Inflammatory macrophage treated with lipopolysaccharide for 4 hours (primary cell): ENCODE data around the gene DUSP15.

ENCODE experiments used
- DNase-seq: peaks from one replicate; pipeline ENCODE4 v3.0.0-alpha.2; 2020

The DUSP15 gene, protein sequence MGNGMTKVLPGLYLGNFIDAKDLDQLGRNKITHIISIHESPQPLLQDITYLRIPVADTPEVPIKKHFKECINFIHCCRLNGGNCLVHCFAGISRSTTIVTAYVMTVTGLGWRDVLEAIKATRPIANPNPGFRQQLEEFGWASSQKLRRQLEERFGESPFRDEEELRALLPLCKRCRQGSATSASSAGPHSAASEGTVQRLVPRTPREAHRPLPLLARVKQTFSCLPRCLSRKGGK

DNA sequence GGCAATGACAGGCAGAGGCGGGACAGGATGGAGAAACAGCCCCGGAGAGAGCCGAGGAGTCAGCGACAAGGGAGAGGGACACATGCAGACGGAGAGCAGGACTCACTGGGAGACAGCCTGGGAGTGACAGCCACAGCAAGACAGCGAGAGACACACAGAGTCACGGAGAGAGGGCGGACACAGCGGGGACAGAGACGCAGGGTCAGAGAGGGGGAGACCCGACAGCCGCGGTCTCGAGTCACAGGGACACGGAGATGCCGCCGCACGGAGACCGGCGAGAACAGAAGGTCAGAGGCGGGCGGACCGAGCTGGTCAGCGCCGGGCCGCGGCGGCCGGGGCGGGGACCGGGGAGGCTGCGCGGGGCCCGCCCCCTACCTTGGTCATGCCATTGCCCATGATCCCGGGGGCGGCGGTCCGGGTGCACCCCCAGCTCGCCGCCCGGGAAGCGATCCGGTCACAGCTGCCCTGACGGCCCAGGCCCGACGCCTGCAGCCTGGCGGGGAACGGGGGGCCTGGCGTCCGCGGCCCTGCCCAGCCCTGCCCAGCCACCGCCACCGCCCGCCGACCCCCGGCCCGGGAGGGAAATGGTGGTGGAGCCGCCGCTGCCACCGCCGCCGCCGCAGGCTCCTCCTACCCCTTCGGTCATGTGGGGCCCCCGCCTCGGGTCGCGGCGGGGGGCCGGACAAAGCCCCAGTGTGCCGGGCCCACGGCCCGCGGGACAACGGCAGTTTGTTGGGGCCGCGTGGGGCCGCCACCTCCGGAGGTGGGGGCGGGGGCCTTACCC is at the start of gene DUSP15, which contains the start of gene TTLL9:
TSS of gene DUSP15 (minus strand) at position 586 of the 784 bp plus-strand sequence. CDS start at position 396, 190 bp downstream.
TSS of gene TTLL9 (plus strand) at position 693 of the 784 bp plus-strand sequence. CDS start 493 bp downstream, outside the sequence.
- peak; percentile 20 for DNase-seq

DNA sequence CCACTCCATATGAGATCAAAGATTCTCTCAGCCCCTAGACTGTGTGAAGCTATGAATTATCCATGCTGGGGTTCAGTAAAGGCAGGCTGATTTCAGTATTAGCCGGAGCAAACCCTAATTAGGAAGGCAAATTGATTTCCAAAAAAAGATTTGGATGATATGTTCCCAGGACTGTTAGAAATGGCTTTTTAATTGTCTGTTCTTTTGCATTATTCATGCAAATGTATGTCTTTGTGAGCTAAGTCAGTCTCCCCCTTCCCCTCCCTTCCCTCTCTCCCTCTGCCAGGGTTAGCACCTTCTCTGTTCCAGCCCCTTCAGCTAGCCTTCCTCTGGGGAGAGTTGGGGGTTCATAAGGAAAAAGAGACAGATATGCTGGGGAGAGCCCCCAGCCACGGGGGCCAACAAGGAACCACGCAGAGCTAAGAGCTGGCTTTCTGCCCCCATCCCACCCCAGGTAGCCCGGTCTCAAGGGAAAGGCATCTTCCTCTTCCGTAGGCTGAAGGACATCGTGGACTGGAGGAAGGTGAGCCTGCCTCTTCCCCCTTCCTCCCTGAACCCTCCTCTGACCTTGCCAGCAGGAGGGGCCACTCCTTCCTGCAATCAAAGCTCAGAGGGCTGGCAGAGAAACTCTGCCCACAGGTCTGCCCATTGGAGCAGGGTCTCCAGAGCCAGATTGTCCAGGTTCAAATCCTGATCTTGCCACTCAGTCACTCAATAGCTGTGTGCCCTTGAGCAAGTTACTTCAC is 49.3 kb upstream of the DUSP15 start:
- DNase-seq: no peak

DNA sequence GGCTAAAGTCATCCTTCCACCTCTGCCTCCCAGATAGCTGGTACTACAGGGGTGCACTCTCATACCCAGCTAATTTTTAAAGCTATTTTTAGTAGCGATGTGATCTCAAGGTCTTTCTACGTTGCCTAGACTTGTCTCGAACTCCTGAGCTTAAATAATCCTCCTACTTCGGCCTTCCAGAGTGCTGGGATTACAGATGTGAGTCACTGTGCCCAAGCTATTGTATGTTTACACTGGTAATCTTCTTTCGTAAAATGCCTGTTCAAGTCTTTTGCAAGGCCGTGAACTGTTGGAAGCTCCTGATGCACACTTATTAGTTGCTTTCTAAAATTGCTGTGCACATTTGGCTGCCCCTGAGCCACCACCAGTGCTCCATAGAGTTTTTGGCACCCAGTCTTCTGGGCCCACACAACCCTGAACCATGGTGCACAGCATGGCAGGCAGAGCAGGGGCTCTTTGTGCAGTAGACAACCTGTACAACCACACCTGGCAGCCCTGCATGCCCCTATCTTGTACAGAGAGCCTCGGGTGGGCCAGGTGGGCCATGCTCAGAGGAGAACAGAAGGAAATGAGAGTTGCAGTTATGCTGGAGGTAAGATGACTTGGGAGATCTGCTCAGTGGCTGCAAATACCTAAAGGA is 48.3 kb upstream of the DUSP15 start:
- peak; percentile 9 for DNase-seq

DNA sequence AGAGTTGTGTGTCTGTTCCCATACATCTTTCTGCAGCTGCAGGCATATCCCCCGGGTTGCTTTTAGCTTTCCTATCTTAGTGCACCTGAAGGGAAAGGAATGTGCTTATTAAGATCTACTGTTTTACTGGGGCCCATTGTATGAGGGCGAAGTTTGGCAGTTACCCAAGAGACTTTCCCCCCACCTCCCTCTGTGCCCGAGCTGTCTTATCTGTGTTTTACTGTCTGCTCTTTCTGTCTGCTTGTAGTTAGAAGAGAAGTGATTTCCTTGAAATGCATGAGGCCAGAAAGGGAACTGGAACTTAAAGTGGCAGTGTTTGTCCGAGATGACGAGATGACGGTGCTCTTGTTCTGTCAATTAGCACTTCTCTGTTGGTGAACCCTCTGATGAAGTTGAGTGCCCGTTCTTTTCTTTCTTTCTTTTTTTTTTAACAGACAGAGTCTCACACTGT is 47.7 kb upstream of the DUSP15 start:
- peak; percentile 73 for DNase-seq

DNA sequence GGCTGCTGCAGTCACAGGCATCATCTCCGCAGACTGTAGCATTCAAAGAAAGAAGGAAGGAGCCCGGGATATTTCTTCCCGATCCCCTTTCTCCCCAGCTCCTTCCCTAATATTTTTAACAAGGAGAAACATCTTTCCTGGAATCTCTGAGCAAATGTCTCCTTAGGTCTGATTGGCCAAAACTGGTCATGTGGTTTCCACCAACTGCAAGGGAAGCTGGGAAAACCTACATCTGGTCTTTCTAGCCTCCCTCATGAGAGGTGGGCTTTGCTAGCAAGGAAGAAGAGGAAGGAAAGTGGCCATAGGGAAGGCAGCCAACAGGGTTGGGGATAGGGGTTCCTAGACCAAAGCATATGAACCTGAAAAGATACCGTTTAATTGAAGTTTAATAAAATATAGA is 46.4 kb upstream of the DUSP15 start:
- DNase-seq: no peak

DNA sequence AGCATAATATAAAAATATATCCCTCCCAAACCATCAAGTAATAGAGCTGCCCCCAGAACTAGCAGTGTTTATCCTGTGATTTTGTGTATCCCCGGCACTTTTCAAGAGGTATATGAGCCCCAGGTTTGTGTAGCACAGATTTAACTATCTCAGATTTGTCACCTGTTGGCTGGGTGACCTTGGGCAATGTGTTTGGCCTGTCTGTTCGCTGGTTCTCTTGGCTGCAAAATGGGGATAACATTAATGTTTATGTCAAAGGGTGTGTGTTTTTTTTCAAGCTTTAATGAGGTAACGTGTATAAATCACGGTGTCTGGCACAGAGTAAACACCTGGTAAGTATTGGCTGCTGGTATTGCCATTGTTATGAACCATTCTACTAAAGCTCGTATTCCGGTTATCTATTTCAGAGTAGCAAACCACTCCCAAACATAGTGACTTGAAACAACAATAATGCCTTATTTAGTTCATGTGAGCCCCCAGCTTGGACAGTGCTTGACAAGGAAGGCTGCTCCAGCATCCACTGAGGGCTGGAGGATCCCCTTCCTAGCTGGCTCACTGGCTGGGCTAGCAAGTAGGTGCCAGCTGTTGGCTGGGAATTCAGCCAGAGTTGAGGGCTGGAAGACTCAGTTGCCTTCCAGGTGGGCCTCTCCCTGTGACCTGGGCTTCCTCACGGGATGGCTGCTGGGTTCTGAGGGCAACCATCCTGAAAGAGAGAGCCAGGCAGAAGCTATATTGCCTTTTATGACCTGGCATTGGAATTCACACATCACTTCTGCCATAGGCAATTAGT is 45.4 kb upstream of the DUSP15 start:
- DNase-seq: no peak

DNA sequence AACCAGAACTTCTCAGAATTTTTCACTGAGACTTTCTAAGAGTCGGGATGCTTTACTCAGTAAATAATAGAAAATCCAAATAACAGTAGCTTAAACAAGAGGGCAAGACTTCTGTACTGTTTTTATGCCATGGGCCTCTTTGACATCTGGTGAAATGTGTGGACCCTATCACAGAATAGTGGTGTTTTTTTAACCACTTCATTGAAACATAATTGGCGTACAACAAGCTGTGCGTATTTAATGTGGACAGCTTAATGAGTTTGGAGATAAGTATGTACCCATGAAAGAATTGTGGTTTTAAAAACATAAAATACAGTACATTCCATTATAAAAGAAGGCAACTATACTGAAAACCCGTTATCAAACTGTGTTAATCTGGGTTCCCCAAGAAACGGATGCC is 43.8 kb upstream of the DUSP15 start:
- DNase-seq: no peak

DNA sequence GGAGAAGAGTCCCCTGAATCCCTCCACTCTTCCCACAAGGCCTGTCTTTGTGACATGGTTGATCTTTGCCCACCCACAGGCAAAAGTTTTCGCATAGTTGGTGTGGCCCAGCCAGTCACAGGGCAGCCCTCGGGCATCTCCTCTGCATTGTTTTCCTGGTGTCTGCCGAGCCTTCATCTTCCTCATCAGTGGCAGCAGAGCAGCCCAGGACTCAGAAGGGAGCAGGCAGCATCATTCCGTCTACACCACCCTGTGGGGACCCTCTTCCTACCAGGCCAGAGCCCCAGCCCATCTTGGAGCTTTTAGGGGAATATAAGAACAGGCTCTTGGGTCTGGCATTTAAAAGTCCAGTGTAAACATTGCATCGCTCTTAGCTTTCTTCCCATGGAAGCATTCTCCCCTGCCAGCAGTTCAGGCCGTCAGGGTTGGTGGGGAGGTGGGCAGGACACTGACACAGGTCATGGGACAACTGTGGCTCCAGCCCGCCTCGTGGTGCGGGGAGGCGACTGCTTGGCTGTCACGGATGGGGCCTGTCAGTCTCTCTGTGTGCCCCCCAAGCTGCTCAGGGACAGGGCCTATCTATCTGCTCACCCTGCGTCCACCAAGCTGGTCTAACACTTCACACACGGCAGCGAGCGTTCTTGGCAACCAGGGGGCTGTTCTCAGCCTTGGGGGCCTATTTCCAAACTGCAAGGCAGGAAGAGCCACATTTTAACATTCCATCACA is 43.3 kb upstream of the DUSP15 start:
- no peak for DNase-seq

DNA sequence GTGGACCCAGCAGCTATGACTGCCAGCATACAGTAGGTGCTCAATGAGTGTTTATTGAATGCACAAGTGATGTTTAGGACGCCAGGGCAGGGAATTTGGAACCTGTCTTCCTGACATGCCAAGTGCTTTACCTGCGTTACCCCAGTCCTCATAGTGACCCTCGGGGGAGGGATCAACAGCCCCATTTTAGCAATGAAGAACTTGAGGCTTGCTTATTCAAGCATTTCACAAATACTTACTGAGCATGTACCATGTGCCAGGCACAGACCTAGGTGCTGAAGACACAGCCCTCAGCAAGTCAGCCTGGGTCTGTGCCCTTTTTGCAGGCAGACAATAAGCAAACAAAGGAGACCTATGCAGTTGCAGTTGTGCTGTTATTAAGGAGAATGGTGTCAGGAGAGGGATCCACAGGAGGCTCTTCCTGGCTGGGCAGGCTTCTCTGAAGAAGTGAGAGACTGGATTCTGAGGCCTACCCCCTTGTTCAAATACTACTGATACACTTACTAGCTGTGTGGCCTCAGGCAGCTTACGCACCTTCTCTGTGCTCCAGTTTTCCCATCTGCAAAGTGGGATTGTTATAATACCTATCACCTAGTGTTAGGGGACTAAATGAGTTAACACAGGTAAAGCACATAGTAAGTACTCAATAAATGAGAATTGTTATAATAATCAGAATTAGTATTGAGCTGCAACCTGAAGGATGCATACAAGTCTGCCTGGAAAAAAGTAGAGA is 39.9 kb upstream of the DUSP15 start:
- no peak for DNase-seq

DNA sequence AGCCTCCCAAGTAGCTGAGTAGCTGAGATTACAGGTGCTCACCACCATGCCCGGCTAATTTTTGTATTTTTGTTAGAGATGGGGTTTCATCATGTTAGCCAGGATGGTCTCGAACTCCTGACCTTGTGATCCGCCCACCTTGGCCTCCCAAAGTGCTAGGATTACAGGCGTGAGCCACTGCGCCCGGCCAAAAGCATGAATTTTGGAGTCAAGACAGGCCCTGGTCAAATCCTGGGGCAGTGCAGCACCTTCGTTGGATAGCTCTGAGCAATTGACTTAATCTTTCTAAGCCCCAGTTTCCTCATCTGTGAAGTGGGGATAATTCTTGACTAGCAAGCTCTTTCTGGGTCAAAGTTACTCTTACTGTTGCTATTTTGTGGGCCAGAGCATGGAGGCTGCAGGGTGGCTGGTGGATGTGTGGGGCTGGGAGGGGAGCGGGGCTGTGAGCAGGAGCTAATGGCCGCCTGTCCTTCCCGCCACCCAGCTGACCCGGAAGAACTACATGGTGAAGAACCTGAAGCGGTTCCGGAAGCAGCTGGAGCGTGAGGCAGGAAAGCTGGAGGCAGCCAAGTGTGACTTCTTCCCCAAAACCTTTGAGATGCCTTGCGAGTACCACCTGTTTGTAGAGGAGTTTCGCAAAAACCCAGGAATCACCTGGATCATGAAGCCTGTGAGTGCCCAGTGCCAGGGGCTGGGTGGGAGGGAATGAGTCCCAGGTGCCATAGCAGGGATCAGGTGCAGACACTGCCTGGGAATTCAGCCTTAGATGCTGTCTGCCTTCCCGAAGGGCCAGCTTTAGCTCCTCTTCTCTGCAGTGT is 39.1 kb upstream of the DUSP15 start:
- DNase-seq: no peak

DNA sequence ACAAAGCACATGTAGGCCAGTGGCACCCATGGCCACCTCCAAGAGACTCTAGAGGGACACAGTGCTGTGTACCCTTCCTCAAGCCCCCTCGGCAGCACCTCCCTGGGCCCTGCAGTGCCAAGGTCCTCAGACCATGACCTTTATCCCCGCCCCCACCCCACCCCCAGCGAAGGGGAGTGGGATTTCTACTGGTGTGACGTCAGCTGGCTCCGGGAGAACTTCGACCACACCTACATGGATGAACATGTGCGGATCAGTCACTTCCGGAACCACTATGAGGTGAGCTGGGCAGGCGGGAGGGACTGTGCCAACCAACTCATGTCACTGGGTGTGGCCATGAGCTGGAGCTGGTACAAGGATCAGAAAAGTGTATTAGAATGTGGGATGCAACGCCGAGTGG is 38.1 kb upstream of the DUSP15 start:
- no peak for DNase-seq

DNA sequence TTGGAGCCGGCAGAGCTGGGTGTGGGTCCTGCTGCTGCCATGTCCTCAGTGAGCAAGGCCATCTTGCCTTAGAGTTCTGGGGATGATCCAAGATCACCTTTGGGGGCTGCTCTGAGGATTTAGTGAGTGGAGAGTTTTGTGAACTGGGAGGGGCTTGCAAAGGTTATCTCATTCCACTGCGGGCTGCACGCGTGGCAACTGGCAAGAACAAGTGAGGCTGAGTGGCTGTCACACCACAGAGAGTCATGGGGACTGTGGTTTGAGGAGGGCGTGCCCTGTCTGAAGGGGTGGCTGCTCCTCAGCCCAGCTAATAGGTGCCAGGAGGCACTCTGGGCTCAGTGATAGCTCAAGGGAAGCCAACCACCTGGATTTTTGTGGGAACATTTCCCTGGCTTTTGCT is 37.7 kb upstream of the DUSP15 start:
- DNase-seq: no peak

DNA sequence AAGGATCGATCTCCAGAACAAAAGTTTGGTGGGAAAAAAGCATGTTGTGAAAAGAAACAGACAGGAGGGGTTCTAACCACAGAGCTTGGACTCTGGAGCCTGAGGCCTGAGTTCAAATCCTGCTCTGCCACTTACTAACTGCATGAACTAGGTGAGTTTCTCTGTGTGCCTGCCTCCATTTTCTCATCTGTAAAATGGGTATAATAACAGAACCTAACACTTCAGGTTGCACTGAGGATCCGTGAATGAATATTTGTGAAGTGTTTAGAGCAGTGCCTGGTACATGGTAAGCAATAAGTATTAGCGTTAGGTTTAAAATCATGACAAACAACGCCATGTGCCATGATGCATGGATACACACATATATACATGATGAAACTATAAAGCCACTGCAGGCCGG is 36.7 kb upstream of the DUSP15 start:
- DNase-seq: no peak

DNA sequence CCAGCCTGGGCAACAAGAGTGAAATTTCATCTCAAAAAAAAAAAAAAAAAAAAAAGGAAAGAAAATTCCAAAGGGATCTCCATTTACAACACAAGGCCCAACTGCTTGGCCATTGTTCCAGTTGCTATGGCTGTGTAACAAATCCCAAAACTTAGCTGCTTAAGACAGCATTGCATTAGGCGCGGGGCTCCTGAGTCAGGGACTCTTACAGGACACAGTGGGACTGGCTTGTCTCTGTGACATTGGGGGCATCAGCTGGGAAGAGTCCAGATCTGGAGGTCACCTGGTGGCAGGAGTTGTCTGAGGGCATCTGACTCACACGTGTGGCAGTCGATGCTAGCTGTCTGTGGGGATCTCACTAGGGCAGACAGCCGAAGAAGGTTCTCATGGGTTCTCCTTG is 35.7 kb upstream of the DUSP15 start:
- no peak for DNase-seq

DNA sequence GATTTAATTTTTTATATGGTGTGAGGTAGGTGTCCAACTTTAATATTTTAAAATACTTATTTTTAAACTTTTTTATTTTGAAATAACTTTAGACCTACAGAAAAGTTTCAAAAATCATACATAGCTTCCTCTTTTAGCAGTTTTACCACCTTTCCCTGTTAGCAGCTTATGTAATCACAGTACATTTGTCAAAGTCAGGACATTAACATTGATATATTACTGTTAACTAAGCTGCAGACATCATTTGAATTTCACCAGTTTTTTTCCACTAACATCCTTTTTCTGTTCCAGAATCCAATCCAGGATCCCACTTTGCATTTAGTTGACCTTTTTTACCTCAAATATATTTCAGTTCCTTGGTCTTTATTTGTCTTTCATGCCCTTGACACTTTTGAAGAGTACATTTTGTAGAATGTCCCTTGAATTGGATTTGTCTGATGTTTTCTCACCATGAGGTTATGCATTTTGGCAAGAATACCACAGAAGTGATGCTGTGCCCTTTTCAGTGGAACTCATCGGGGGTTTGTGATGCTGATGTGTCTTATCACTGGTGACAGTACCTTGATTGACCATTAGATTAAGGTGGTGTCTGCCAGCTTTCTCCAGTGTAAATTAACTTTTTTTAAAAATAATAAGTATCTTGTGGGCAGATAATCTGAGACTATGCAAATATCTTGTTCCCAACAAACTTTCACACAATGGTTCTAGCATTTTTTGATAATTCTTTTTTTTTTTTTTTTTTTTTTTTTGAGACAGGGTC is 33.5 kb upstream of the DUSP15 start:
- DNase-seq: no peak

DNA sequence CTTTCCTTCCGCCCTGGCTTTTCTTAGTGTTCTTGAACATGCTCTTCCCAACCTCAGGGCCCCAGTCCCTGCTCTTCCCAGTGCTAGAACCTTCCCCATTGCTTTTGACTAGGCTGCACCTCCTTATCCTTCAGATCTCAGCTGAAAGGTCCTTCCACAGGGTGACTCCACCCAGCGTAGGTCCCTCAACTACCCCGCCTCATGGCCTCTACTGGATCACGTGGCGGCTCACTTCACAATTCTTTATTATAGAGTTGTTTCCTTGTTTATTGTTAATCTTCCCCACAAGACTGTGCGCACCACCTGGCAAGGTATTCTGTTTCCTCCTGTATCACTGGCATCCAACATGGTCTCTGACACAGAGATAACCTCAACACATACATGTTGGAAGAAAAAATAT is 31.3 kb upstream of the DUSP15 start:
- no peak for DNase-seq

DNA sequence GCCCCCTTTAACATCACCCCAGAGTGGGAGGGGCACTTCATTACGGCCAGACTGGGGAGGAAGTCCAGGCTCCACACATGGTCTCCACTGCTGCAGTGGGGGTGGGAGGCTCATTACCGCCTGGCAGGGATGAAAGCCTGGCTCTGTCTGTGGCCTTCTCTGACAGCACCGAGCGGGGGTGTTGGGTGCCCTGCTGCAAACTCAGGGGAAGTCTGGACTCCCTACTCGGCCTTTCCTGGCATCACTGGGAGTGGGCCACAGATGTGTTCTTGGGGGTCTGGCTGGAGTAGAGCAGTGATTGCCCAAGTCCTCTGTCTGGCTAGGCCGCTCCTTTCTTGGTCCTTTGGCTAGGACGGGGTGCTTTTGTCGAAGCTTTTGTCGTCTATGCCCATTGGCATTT is 27.2 kb upstream of the DUSP15 start:
- no peak for DNase-seq

DNA sequence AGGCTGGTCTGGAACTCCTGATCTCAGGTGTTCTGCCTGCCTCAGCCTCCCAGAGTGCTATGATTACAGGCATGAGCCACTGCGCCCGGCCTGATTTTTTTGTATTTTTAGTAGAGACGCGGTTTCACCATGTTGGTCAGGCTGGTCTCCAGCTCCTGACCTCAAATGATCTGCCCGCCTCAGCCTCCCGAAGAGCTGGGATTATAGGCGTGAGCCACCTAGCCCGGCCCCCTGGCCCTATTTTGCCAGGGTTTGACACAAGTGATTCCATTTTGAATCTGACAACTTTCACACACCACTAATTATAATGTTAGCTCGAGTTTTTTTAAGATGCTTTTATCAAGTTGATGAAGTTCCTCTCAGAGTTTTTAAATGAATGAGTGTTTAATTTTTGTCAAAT is 25.7 kb upstream of the DUSP15 start:
- DNase-seq: no peak
